Caco-2 (cell line): ENCODE results near the gene MRGPRG. TPM values are rescaled to one million over a fixed set of nuclear protein-coding genes. Genes with fewer than 3 reads are reported as not detected.
"Not testable (repeated sequence)": the region's sequence is repeated elsewhere in the genome, so short reads cannot be mapped to it uniquely, and the experiment has no call there.

Experiments used
- BruUV-seq: library from RNA; stranded (reverse); fragments of 400-500 nt; replicated peaks from 2 replicates; lab custom pipeline; 2021; lab: Mats Ljungman, UMichigan
- CTCF ChIA-PET: fragments of 300-600 bp; sonication (Branson Sonifier 250); formaldehyde crosslinking; loops from one replicate; lab custom pipeline; 2022; ENCODE audit warnings: antibody characterized with exemption; lab: Charles Lee
- POLR2A ChIA-PET: fragments of 300-600 bp; sonication (Branson Sonifier 250); formaldehyde crosslinking; loops from one replicate; lab custom pipeline; 2022; ENCODE audit warnings: antibody characterized with exemption; lab: Charles Lee
- DNase-seq, 2 experiments: peaks; one replicate each; pipeline versions ENCODE4 v3.0.0 to v3.0.0-alpha.2; 2020 to 2022
- H3K27me3 ChIP-seq: replicated peaks from 2 replicates; pipeline ENCODE4 v1.6.0; 2011; ENCODE audit warnings: low read length; ENCODE audit not compliant: control insufficient read depth, insufficient read depth
- H3K36me3 ChIP-seq: 2 replicates; pipeline ENCODE4 v1.5.1; 2011; ENCODE audit warnings: low read length; ENCODE audit not compliant: control insufficient read depth, insufficient read depth
- H3K4me1 ChIP-seq: fragments of 250-450 bp; sonication (Bioruptor Pico); 2 replicates; pipeline ENCODE4 v1.5.1; 2020; ENCODE audit warnings: mild to moderate bottlenecking
- H3K4me3 ChIP-seq: 2 replicates; pipeline ENCODE4 v1.5.1; 2011; ENCODE audit warnings: low read depth, mild to moderate bottlenecking, control low read depth, low read length
- H3K9me3 ChIP-seq: fragments of 250-450 bp; sonication (Bioruptor Pico); 2 replicates; pipeline ENCODE4 v1.5.1; 2020; ENCODE audit warnings: mild to moderate bottlenecking, moderate library complexity
- H3K27ac Mint-ChIP-seq: one replicate; pipeline ENCODE4 v1.8.0; 2022; ENCODE audit warnings: mixed read lengths; ENCODE audit not compliant: unreplicated experiment
- H3K27me3 Mint-ChIP-seq: one replicate; pipeline ENCODE4 v1.8.0; 2022; ENCODE audit warnings: mixed read lengths; ENCODE audit not compliant: insufficient read depth, unreplicated experiment
- H3K36me3 Mint-ChIP-seq: one replicate; pipeline ENCODE4 v1.8.0; 2022; ENCODE audit warnings: mild to moderate bottlenecking, mixed read lengths; ENCODE audit not compliant: insufficient read depth, unreplicated experiment
- H3K4me1 Mint-ChIP-seq: one replicate; pipeline ENCODE4 v1.8.0; 2022; ENCODE audit warnings: low read depth, mixed read lengths; ENCODE audit not compliant: unreplicated experiment
- H3K4me3 Mint-ChIP-seq: one replicate; pipeline ENCODE4 v1.8.0; 2022; ENCODE audit warnings: mild to moderate bottlenecking, moderate library complexity, mixed read lengths; ENCODE audit not compliant: unreplicated experiment
- H3K9me3 Mint-ChIP-seq: one replicate; pipeline ENCODE4 v1.8.0; 2022; ENCODE audit warnings: mixed read lengths; ENCODE audit not compliant: unreplicated experiment
- intact Hi-C: fragments of 100-400 bp; cut with micrococcal nuclease; formaldehyde crosslinking; loops from one replicate; pipeline ENCODE4 v1.10.0; 2022; ENCODE audit not compliant: unreplicated experiment
- total RNA-seq: library from RNA; stranded (reverse); gene quantifications from 2 replicates; pipeline ENCODE4 v1.2.3, GENCODE V29; 2022
- TF ChIP-seq, protein P1 (sequence below), 2 experiments: fragments of 200-600 bp in 1 of 2; IDR thresholded peaks; 1 replicate in 1 of 2; 2 replicates in 1 of 2; pipeline versions ENCODE4 v1.5.1 to v1.8.0; 2011 to 2022; ENCODE audit warnings: antibody characterized with exemption in 1 of 2, control low read depth in 1 of 2, inconsistent platforms in 1 of 2, low read depth in 1 of 2, low read length in 1 of 2, mild to moderate bottlenecking in 1 of 2, moderate library complexity in 1 of 2; ENCODE audit not compliant: insufficient read depth in 1 of 2, severe bottlenecking in 1 of 2, unreplicated experiment in 1 of 2

Gene MRGPRG
- total RNA-seq, 1 experiment from 2014 or later = not detected

- no TSS peak for BruUV-seq
- no peaks in the 10 kb centered on the region for H3K27me3 ChIP-seq
- TF ChIP-seq, protein P1, sequence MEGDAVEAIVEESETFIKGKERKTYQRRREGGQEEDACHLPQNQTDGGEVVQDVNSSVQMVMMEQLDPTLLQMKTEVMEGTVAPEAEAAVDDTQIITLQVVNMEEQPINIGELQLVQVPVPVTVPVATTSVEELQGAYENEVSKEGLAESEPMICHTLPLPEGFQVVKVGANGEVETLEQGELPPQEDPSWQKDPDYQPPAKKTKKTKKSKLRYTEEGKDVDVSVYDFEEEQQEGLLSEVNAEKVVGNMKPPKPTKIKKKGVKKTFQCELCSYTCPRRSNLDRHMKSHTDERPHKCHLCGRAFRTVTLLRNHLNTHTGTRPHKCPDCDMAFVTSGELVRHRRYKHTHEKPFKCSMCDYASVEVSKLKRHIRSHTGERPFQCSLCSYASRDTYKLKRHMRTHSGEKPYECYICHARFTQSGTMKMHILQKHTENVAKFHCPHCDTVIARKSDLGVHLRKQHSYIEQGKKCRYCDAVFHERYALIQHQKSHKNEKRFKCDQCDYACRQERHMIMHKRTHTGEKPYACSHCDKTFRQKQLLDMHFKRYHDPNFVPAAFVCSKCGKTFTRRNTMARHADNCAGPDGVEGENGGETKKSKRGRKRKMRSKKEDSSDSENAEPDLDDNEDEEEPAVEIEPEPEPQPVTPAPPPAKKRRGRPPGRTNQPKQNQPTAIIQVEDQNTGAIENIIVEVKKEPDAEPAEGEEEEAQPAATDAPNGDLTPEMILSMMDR (IDR thresholded peaks at IDR 0.05; ENCODE audit: insufficient read depth in 1 of 2, low read depth in 1 of 2, low read length in 1 of 2, severe bottlenecking in 1 of 2, unreplicated experiment in 1 of 2) = no peak
- H3K27ac Mint-ChIP-seq = no peak overlapping the region
- H3K9me3 ChIP-seq = no peaks in the 10 kb centered on the region
- H3K4me1 Mint-ChIP-seq = peaks cover 6% of the 10 kb centered on the region
- H3K36me3 Mint-ChIP-seq = no peaks in the 10 kb centered on the region
- no peak for DNase-seq
- H3K27me3 Mint-ChIP-seq = peaks cover 8% of the 10 kb centered on the region
- H3K4me3 ChIP-seq = no peak overlapping the region
- CTCF ChIA-PET = no interaction called here
- H3K9me3 Mint-ChIP-seq = no peaks in the 10 kb centered on the region
- POLR2A ChIA-PET = interaction anchor here (0.6 kb wide), 1 partner anchor 48 kb away, joined by 4 read pairs; no protein-coding TSS in a partner anchor
- no peaks in the 10 kb centered on the region for H3K4me1 ChIP-seq
- no peak overlapping the region for H3K4me3 Mint-ChIP-seq
- H3K36me3 ChIP-seq = no peaks in the 10 kb centered on the region
- intact Hi-C loops = no loop called here
Observed at GRCh38 chr11:3169255-3170043, 49.2 kb downstream of the MRGPRG start.

- H3K4me3 ChIP-seq, H3K27me3 ChIP-seq, H3K36me3 Mint-ChIP-seq, H3K27ac Mint-ChIP-seq, H3K4me1 ChIP-seq, BruUV-seq, intact Hi-C loops, H3K4me1 Mint-ChIP-seq, H3K9me3 ChIP-seq, CTCF ChIA-PET, H3K9me3 Mint-ChIP-seq, H3K36me3 ChIP-seq, H3K27me3 Mint-ChIP-seq, H3K4me3 Mint-ChIP-seq, DNase-seq: not testable (repeated sequence)
- POLR2A ChIA-PET = interaction anchor here (0.6 kb wide), 1 partner anchor 48 kb away, joined by 4 read pairs; no protein-coding TSS in a partner anchor
Observed at GRCh38 chr11:3168742-3169254, 49.8 kb downstream of the MRGPRG start.

Other genes with a start within 250 kb of the MRGPRG start
- 210 and 215 TPM in 2 replicates for gene NAP1L4, start 226.5 kb downstream of the MRGPRG start, total RNA-seq
- 117 and 121 TPM in 2 replicates for gene CARS1, start 161.4 kb downstream of the MRGPRG start, total RNA-seq
- 4.9 and 5.5 TPM in 2 replicates for gene OSBPL5, start 53.5 kb downstream of the MRGPRG start, total RNA-seq
- not detected in 2 replicates for gene MRGPRE, start 13.6 kb upstream of the MRGPRG start, total RNA-seq
- gene ZNF195, start 160.3 kb upstream of the MRGPRG start, total RNA-seq = 51.2 and 57.5 TPM in 2 replicates